RWPE1 (cell line): ENCODE measurements around the gene KASH5.
A peak's percentile ranks its signal among the peaks of the same experiment; 100 is the strongest.

ENCODE experiments used
- CTCF ChIA-PET: fragments of 350-600 bp; sonication (Branson Sonifier 250); formaldehyde crosslinking; extraction: SDS; loops from one replicate; lab custom pipeline; 2021; lab: Yijun Ruan, JAX
- POLR2A ChIA-PET: fragments of 400-600 bp; formaldehyde crosslinking; extraction: SDS; loops from one replicate; lab custom pipeline; 2020; ENCODE audit warnings: antibody characterized with exemption; ENCODE audit not compliant: low non-redundant PET; lab: Yijun Ruan, JAX
- DNase-seq: peaks from one replicate; pipeline ENCODE4 v3.0.0; 2012; ENCODE audit warnings: low spot score
- H3K27ac ChIP-seq: fragments of 450-650 bp; 2 replicates; pipeline ENCODE4 v1.5.1; 2017
- CTCF ChIP-seq: fragments of 450-650 bp; conservative IDR thresholded peaks from 2 replicates; pipeline ENCODE4 v1.5.1; 2017; ENCODE audit warnings: low read depth, mild to moderate bottlenecking

Gene KASH5

GRCh38 chr19:49348305-49349189, 39.5 kb upstream of the KASH5 start:
- ChIA-PET CTCF (interaction anchor here (0.6 to 1.1 kb wide), 2 partner anchors 12 to 15 kb away, joined by 3 read pairs; no protein-coding TSS in a partner anchor), POLR2A (no interaction called here)
- DNase-seq, result no peak
- H3K27ac ChIP-seq, result no peak overlapping the region
- no peak for TF ChIP-seq CTCF

- POLR2A ChIA-PET, result no interaction called here
- DNase-seq, result no peak
- H3K27ac ChIP-seq, result no peak overlapping the region
- CTCF ChIA-PET, result interaction anchor here (0.6 kb wide), 1 partner anchor 16 kb away, joined by 3 read pairs; no protein-coding TSS in a partner anchor
- no peak for TF ChIP-seq CTCF
Measured at GRCh38 chr19:49349567-49349966, 38.5 kb upstream of the KASH5 start.

- POLR2A ChIA-PET, result no interaction called here
- no peak for TF ChIP-seq CTCF
- CTCF ChIA-PET, result no interaction called here
- peak overlapping the region; percentile 13; the same call in 1 of the 2 replicates for H3K27ac ChIP-seq
- DNase-seq, result no peak
Measured at GRCh38 chr19:49355909-49356353, 32.1 kb upstream of the KASH5 start.

DNA sequence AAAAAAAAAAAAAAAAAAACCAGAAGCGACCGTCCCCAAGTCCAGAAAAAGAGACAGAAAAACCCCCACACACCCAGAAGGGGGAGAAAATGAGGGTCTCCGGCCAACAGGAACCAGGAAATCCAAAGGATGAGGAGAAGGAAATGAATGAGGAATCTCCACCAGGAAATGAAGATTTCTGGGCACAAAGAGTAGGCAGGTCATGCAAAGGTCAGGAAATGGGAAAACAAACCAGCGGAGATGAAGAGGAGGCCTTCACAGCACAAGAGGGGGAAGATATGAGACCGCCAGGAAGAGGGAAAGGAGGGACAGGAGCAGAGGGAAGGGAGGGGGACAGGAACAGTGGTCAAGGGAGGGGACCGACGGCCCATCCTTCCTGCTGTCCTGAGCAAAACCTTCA, 31.7 kb upstream of the KASH5 start:
- DNase-seq, result no peak
- POLR2A ChIA-PET, result no interaction called here
- 0 out of 2 replicates have a peak overlapping the region, but pooled peaks have one; percentile 29 for H3K27ac ChIP-seq
- no peak for TF ChIP-seq CTCF
- CTCF ChIA-PET, result no interaction called here

- ChIA-PET POLR2A (no interaction called here), CTCF (interaction anchor here (0.6 kb wide), 1 partner anchor 23 kb away, joined by 3 read pairs; no protein-coding TSS in a partner anchor)
- TF ChIP-seq CTCF, result no peak
- peak overlapping the region; percentile 29 for H3K27ac ChIP-seq
- no peak for DNase-seq
Measured at GRCh38 chr19:49357186-49357585, 30.9 kb upstream of the KASH5 start.

DNA sequence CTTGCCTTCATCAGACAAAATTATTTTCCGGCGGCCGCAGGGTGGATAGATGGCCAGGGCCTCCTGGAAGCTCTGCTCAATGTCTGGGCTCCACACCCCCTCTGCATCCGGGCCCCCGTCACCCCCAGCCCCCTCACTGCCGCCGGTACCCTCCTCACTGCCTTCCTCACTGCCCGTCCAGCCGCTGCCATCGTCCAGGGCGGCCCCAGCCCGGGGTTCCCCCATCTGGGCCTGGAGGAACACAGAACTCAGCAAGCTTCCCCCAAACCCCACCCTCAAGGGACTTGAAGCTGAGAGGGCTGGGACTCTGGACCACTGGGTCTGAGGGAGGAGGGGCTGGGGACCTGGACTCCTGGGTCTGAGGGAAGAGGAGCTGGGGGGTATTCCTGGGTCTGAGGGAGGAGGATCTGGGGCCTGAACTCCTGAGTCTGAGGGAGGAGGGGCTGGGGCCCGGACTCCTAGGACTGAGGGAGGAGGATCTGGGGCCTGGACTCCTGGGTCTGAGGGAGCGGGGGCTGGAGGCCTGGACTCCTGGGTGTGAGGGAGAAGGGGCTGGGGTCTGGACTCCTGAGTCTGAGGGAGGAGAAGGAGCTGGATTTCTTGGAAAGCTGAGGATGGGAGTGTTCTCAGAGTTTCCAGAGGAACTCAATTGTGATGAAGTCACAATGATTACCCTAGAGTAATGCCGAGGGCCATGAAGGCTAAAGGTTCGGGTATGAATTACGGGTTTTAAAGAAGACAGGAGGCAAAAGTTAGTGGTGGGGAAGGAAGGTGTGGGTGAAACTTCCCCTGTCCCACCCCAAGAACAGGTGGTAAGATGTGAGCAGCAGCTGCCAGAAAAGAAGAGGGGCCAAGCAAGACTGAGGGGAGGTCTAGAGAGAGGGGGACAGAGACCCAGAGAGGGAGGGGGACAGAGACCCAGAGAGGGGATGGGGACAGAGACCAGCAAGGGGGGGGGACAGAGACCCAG, 27.9 kb upstream of the KASH5 start:
- ChIA-PET CTCF (no interaction called here), POLR2A (no interaction called here)
- no peak for TF ChIP-seq CTCF
- DNase-seq, result no peak
- H3K27ac ChIP-seq, result peak overlapping the region; percentile 88
